ENCODE data around the gene PEMT. TPM values are rescaled to one million over a fixed set of nuclear protein-coding genes. Genes with fewer than 3 reads are reported as not detected.

The PEMT gene
- total RNA-seq, 1 donor: 47.1 TPM

- DNase-seq (ENCODE audit: low read depth in 2 of 3, low spot score in 2 of 3): no peak
These were observed 35.6 kb downstream of the PEMT start for GRCh38 chr17:17555906-17556305.

GRCh38 chr17:17555151-17555550 is 36.4 kb downstream of the PEMT start:
- DNase-seq (ENCODE audit: low read depth in 2 of 3, low spot score in 2 of 3): no peak

- no peak for DNase-seq (ENCODE audit: low read depth in 2 of 3, low spot score in 2 of 3)
These were observed 37.2 kb downstream of the PEMT start for GRCh38 chr17:17554266-17554665.

GRCh38 chr17:17553217-17554195 is 38.0 kb downstream of the PEMT start:
- no peak for DNase-seq (ENCODE audit: low read depth in 2 of 3, low spot score in 2 of 3)

GRCh38 chr17:17552351-17553216 is 38.9 kb downstream of the PEMT start:
- no peak for DNase-seq (ENCODE audit: low read depth in 2 of 3, low spot score in 2 of 3)

GRCh38 chr17:17551361-17551760 is 40.1 kb downstream of the PEMT start:
- DNase-seq (ENCODE audit: low read depth in 2 of 3, low spot score in 2 of 3): no peak

- no peak for DNase-seq (ENCODE audit: low read depth in 2 of 3, low spot score in 2 of 3)
These were observed 41.7 kb downstream of the PEMT start for GRCh38 chr17:17549732-17550366.

GRCh38 chr17:17548044-17548443 is 43.5 kb downstream of the PEMT start:
- no peak for DNase-seq (ENCODE audit: low read depth in 2 of 3, low spot score in 2 of 3)

- DNase-seq (ENCODE audit: low read depth in 2 of 3, low spot score in 2 of 3): no peak
These were observed 44.2 kb downstream of the PEMT start for GRCh38 chr17:17547210-17547764.

- no peak for DNase-seq (ENCODE audit: low read depth in 2 of 3, low spot score in 2 of 3)
These were observed 44.9 kb downstream of the PEMT start for GRCh38 chr17:17546399-17547185.

- no peak for DNase-seq (ENCODE audit: low read depth in 2 of 3, low spot score in 2 of 3)
These were observed 45.5 kb downstream of the PEMT start for GRCh38 chr17:17545984-17546383.

- DNase-seq (ENCODE audit: low read depth in 2 of 3, low spot score in 2 of 3): no peak
These were observed 46.3 kb downstream of the PEMT start for GRCh38 chr17:17545031-17545820.

GRCh38 chr17:17542906-17543635 is 48.4 kb downstream of the PEMT start:
- DNase-seq (ENCODE audit: low read depth in 2 of 3, low spot score in 2 of 3): no peak

GRCh38 chr17:17541640-17542001 is 49.9 kb downstream of the PEMT start:
- DNase-seq (ENCODE audit: low read depth in 2 of 3, low spot score in 2 of 3): no peak

GRCh38 chr17:17540935-17541639 is 50.4 kb downstream of the PEMT start:
- no peak for DNase-seq (ENCODE audit: low read depth in 2 of 3, low spot score in 2 of 3)

GRCh38 chr17:17540278-17540906 is 51.1 kb downstream of the PEMT start:
- DNase-seq (ENCODE audit: low read depth in 2 of 3, low spot score in 2 of 3): no peak

GRCh38 chr17:17539591-17539990 is 51.9 kb downstream of the PEMT start:
- DNase-seq (ENCODE audit: low read depth in 2 of 3, low spot score in 2 of 3): no peak
